MCF 10A (cell line): ENCODE data around the gene AIG1. TPM values are rescaled to one million over a fixed set of nuclear protein-coding genes. Genes with fewer than 3 reads are reported as not detected.

Source experiments
- BruUV-seq: library from RNA; stranded (reverse); fragments of 400-500 nt; replicated peaks from 2 replicates; lab custom pipeline; 2021; lab: Mats Ljungman, UMichigan
- CTCF ChIA-PET: fragments of 300-600 bp; sonication (Branson Sonifier 250); formaldehyde crosslinking; extraction: SDS; loops from one replicate; lab custom pipeline; 2021; ENCODE audit warnings: antibody characterized with exemption, inconsistent platforms; lab: Yijun Ruan, JAX
- POLR2A ChIA-PET: fragments of 300-600, 350-650 bp; sonication (Branson Sonifier 250); formaldehyde crosslinking; extraction: SDS; loops from one replicate; lab custom pipeline; 2020; ENCODE audit warnings: antibody characterized with exemption, inconsistent platforms; lab: Yijun Ruan, JAX
- DNase-seq: peaks from one replicate; pipeline ENCODE4 v3.0.0-alpha.2; 2018; ENCODE audit not compliant: unreplicated experiment
- H3K27ac Mint-ChIP-seq: one replicate; pipeline ENCODE4 v1.8.0; 2022; ENCODE audit warnings: mild to moderate bottlenecking, low read depth, mixed read lengths; ENCODE audit not compliant: unreplicated experiment
- H3K27me3 Mint-ChIP-seq: one replicate; pipeline ENCODE4 v1.8.0; 2022; ENCODE audit warnings: mixed read lengths; ENCODE audit not compliant: insufficient read depth, unreplicated experiment
- H3K36me3 Mint-ChIP-seq: one replicate; pipeline ENCODE4 v1.8.0; 2022; ENCODE audit warnings: mild to moderate bottlenecking, moderate library complexity, mixed read lengths; ENCODE audit not compliant: insufficient read depth, unreplicated experiment
- H3K4me1 Mint-ChIP-seq: one replicate; pipeline ENCODE4 v1.8.0; 2022; ENCODE audit warnings: mixed read lengths; ENCODE audit not compliant: insufficient read depth, unreplicated experiment
- H3K4me3 Mint-ChIP-seq: one replicate; pipeline ENCODE4 v1.8.0; 2022; ENCODE audit warnings: mild to moderate bottlenecking, moderate library complexity, mixed read lengths; ENCODE audit not compliant: unreplicated experiment
- H3K9me3 Mint-ChIP-seq: one replicate; pipeline ENCODE4 v1.8.0; 2022; ENCODE audit warnings: mixed read lengths; ENCODE audit not compliant: unreplicated experiment
- CTCF ChIP-seq: fragments of 200-600 bp; IDR thresholded peaks from one replicate; pipeline ENCODE4 v1.8.0; 2022; ENCODE audit warnings: antibody characterized with exemption, mild to moderate bottlenecking; ENCODE audit not compliant: unreplicated experiment
- intact Hi-C: fragments of 100-400 bp; cut with micrococcal nuclease; formaldehyde crosslinking; loops from 2 replicates; pipeline ENCODE4 v1.14.1; 2022
- total RNA-seq: library from RNA; stranded (reverse); gene quantifications from 2 replicates; pipeline ENCODE4 v1.2.3, GENCODE V29; 2022

The AIG1 gene
- total RNA-seq, 1 experiment from 2014 or later = 106 TPM

GRCh38 chr6:143112084-143112768, 51.5 kb downstream of the AIG1 start:
- BruUV-seq = no TSS peak

GRCh38 chr6:143112837-143113236, 52.1 kb downstream of the AIG1 start:
- H3K36me3 Mint-ChIP-seq = peaks cover 7% of the 10 kb centered on the region
- no peak overlapping the region for H3K27ac Mint-ChIP-seq
- no TSS peak for BruUV-seq
- intact Hi-C loops = no loop called here
- TF ChIP-seq CTCF = no peak
- no peaks in the 10 kb centered on the region for H3K27me3 Mint-ChIP-seq
- H3K9me3 Mint-ChIP-seq = peaks cover 7% of the 10 kb centered on the region
- CTCF ChIA-PET = no interaction called here
- DNase-seq = no peak
- peaks cover 11% of the 10 kb centered on the region for H3K4me1 Mint-ChIP-seq
- POLR2A ChIA-PET = no interaction called here
- no peak overlapping the region for H3K4me3 Mint-ChIP-seq

More at GRCh38 chr6:143112084-143112768, 51.5 kb downstream of the AIG1 start:
- no peak overlapping the region for H3K27ac Mint-ChIP-seq
- H3K36me3 Mint-ChIP-seq = peaks cover 7% of the 10 kb centered on the region
- H3K9me3 Mint-ChIP-seq = peaks cover 7% of the 10 kb centered on the region
- intact Hi-C loops = no loop called here
- ChIA-PET CTCF (interaction anchor here (0.7 kb wide), 1 partner anchor 55 kb away, joined by 6 read pairs; no protein-coding TSS in a partner anchor), POLR2A (interaction anchor here (1.0 kb wide), 1 partner anchor 32 kb away, joined by 3 read pairs; no protein-coding TSS in a partner anchor)
- no peak for DNase-seq
- no peak for TF ChIP-seq CTCF
- no peaks in the 10 kb centered on the region for H3K27me3 Mint-ChIP-seq
- no peak overlapping the region for H3K4me3 Mint-ChIP-seq
- peaks cover 11% of the 10 kb centered on the region for H3K4me1 Mint-ChIP-seq

GRCh38 chr6:143115728-143116127, 55.0 kb downstream of the AIG1 start:
- H3K9me3 Mint-ChIP-seq = peaks cover 7% of the 10 kb centered on the region
- CTCF ChIA-PET = no interaction called here
- POLR2A ChIA-PET = no interaction called here
- no peak for TF ChIP-seq CTCF
- H3K4me3 Mint-ChIP-seq = no peak overlapping the region
- peaks cover 6% of the 10 kb centered on the region for H3K4me1 Mint-ChIP-seq
- DNase-seq = no peak
- BruUV-seq = no TSS peak
- no peak overlapping the region for H3K27ac Mint-ChIP-seq
- intact Hi-C loops = no loop called here
- no peaks in the 10 kb centered on the region for H3K36me3 Mint-ChIP-seq
- no peaks in the 10 kb centered on the region for H3K27me3 Mint-ChIP-seq

- ChIA-PET CTCF (interaction anchor here (0.6 to 0.9 kb wide), 3 partner anchors 8 to 326 kb away, joined by 3 to 4 read pairs (median 3); no protein-coding TSS in a partner anchor), POLR2A (interaction anchor here (0.7 to 1.5 kb wide), 2 partner anchors 41 to 947 kb away, joined by 3 read pairs; no protein-coding TSS in a partner anchor)
- no peak for DNase-seq
- intact Hi-C loops = no loop called here
- H3K4me3 Mint-ChIP-seq = no peak overlapping the region
- H3K27me3 Mint-ChIP-seq = no peaks in the 10 kb centered on the region
- H3K36me3 Mint-ChIP-seq = no peaks in the 10 kb centered on the region
- H3K27ac Mint-ChIP-seq = no peak overlapping the region
- H3K9me3 Mint-ChIP-seq = peaks cover 7% of the 10 kb centered on the region
- no TSS peak for BruUV-seq
- no peaks in the 10 kb centered on the region for H3K4me1 Mint-ChIP-seq
- TF ChIP-seq CTCF = no peak
These were observed 56.4 kb downstream of the AIG1 start for GRCh38 chr6:143117108-143117507.
